ENCODE results near the gene GPR156.
"Not testable (repeated sequence)": the region's sequence is repeated elsewhere in the genome, so short reads cannot be mapped to it uniquely, and the experiment has no call there.

GPR156 gene

DNA sequence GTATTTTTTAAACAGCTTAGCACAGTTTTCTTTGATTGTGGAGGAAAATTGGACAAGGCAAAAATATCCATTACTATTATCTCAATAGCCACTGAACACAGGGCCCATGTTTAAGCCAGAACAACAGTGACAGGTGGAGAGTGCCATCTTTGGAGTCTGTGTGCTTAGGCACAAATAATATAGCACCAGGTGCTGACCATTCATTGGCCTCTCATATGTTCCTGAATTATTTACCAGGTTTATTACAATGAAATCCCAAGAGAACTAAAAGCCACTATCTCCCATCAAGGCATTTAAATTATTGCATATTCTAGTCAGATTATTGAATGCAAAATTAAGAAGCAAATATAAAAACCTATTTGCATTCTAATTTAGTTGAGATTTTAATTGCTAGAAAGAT is 39.6 kb downstream of the GPR156 start:
- DNase-seq (ENCODE audit: low read depth), result no peak
- H3K4me3 ChIP-seq (ENCODE audit: low read length), result no peak overlapping the region
- TF ChIP-seq, protein P1, sequence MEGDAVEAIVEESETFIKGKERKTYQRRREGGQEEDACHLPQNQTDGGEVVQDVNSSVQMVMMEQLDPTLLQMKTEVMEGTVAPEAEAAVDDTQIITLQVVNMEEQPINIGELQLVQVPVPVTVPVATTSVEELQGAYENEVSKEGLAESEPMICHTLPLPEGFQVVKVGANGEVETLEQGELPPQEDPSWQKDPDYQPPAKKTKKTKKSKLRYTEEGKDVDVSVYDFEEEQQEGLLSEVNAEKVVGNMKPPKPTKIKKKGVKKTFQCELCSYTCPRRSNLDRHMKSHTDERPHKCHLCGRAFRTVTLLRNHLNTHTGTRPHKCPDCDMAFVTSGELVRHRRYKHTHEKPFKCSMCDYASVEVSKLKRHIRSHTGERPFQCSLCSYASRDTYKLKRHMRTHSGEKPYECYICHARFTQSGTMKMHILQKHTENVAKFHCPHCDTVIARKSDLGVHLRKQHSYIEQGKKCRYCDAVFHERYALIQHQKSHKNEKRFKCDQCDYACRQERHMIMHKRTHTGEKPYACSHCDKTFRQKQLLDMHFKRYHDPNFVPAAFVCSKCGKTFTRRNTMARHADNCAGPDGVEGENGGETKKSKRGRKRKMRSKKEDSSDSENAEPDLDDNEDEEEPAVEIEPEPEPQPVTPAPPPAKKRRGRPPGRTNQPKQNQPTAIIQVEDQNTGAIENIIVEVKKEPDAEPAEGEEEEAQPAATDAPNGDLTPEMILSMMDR (conservative IDR thresholded peaks at IDR 0.05; ENCODE audit: low read depth, low read length), result no peak

DNA sequence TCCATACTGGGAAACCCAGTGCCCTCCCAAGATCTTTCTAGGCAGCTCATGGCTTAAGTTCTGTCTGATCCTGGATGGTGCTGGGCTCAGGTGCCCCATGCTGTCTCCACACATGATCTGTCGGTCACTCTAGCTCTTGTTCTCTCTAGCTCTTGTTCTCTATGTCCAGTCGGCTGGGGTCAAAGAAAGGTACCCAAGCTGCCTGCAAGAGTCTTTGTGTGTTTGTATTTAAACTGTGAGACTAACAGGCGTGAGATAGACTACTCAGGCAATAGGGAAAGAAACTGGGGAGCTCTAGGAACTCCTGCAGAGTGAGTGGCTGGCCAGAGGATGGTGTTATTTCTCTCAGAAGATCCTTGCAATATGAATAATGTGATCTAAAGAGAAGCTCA is 40.2 kb downstream of the GPR156 start:
- no peak overlapping the region for H3K4me3 ChIP-seq (ENCODE audit: low read length)
- DNase-seq (ENCODE audit: low read depth), result no peak
- TF ChIP-seq, protein P1 (conservative IDR thresholded peaks at IDR 0.05; ENCODE audit: low read depth, low read length), result no peak

DNA sequence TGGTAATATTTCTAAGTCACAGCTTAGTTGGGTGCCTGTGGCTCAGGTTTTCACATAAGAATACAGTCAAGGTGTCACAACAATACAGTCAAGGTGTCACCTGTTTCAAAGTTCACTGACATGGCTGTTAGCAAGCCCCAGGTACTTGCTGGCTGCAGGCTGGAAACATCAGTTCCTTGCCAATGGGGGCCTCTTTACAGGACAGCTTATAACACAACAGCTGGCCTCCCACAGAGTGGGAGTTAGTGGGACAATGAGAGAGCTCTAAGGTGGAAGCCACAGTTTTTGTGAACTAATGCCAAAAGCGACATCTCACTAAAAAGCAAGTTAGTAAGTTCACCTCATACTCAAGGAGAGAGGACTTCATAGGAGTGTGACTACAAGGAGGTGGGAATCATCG is 45.4 kb downstream of the GPR156 start:
- no peak for DNase-seq (ENCODE audit: low read depth)
- TF ChIP-seq, protein P1 (conservative IDR thresholded peaks at IDR 0.05; ENCODE audit: low read depth, low read length), result no peak

DNA sequence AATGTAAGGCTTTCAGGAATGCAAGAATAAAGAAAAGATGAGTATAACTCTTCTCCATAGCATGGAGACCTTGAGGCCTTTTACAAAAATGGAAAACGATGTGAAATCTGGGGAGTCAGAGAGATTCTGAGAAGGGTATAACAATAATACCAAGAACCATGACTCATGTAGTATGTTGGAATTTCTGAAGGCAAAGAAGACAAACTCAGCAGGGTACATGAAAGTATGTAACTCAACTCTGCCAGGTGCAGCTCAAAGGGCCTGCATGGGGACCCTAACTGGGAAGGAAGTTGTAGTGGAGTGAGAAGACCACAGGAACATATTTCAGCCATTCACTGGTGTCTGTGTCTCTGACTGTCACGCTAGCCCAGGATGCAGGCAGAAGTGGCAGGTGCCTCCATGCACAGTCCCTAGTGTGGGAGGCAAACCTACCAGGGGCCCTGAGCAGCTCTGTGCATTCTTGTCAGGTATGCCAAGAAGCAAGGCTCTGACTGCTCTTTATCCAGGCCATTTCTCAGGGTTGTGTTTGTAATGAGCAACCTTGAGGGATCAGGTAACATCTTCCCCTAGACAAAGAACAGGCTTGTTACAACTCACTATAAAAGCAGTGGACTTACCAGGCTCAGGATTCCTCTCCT is 57.2 kb downstream of the GPR156 start:
- TF ChIP-seq, protein P1 (conservative IDR thresholded peaks at IDR 0.05; ENCODE audit: low read depth, low read length), result no peak
- no peak overlapping the region for H3K4me3 ChIP-seq (ENCODE audit: low read length)
- DNase-seq (ENCODE audit: low read depth), result no peak

More for the DNA sequence above, 45.4 kb downstream of the GPR156 start:
- no peak overlapping the region for H3K4me3 ChIP-seq (ENCODE audit: low read length)

DNA sequence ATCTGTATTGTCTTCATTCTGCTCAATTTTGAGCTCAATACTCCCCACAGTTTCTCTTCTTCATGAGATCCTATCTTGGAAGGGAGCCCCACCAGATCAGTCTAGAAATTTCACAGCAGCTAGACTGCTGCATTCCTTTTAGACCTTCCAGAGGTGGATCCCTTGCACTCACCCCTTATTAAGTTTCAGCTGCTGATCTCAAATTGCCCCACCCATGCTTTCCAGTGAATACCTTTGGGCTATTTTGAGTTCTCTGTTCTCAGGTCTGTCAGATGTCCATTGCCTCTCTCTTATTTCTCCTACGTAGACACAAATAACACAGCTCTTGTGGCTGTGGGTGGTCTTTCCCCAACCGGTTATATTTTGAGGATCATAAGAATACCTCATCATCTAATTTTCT is 60.8 kb downstream of the GPR156 start:
- no peak for DNase-seq (ENCODE audit: low read depth)
- TF ChIP-seq, protein P1 (conservative IDR thresholded peaks at IDR 0.05; ENCODE audit: low read depth, low read length), result no peak
- H3K4me3 ChIP-seq (ENCODE audit: low read length), result no peak overlapping the region

DNA sequence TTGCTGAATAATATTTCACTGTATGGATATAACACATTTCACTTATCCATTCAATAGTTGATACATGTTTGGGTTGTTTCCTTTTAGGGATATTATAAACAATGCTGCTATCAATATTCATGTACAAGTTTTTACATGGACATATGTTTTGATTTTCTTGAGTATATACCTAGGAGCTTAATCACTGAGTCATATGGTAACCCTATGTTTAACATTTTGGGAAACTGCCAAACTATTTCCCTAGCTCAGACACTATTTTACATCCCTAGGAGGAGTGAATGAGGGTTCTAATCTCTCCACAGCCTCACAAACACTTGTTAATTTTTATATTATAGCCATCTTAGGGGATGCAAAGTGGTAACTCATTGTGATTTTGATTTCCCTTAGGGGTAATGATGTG is 66.0 kb downstream of the GPR156 start:
- TF ChIP-seq, protein P1 (conservative IDR thresholded peaks at IDR 0.05; ENCODE audit: low read depth, low read length), result no peak
- H3K4me3 ChIP-seq (ENCODE audit: low read length), result no peak overlapping the region
- no peak for DNase-seq (ENCODE audit: low read depth)

DNA sequence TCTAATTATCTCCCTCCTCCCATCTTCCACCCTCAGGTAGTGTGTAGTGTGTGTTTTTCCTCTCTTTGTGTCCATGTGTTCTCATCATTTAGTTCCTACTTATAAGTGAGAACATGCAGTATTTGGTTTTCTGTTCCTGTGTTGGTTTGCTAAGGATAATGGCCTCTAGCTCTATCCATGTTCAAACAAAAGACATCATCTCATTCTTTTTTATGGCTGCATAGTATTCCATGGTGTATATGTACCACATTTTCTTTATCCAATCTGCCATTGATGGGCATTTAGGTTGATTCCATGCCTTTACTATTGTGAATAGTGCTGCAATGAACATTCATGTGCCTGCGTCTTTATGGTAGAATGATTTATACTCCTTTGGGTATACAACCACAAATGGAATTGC is 68.4 kb downstream of the GPR156 start:
- not testable (repeated sequence) for DNase-seq (ENCODE audit: low read depth); H3K4me3 ChIP-seq (ENCODE audit: low read length)

All from retinal pigment epithelial cell (primary cell).